ENCODE measurements around the gene METTL2B.
"Not testable (repeated sequence)": the region's sequence is repeated elsewhere in the genome, so short reads cannot be mapped to it uniquely, and the experiment has no call there.

DNA sequence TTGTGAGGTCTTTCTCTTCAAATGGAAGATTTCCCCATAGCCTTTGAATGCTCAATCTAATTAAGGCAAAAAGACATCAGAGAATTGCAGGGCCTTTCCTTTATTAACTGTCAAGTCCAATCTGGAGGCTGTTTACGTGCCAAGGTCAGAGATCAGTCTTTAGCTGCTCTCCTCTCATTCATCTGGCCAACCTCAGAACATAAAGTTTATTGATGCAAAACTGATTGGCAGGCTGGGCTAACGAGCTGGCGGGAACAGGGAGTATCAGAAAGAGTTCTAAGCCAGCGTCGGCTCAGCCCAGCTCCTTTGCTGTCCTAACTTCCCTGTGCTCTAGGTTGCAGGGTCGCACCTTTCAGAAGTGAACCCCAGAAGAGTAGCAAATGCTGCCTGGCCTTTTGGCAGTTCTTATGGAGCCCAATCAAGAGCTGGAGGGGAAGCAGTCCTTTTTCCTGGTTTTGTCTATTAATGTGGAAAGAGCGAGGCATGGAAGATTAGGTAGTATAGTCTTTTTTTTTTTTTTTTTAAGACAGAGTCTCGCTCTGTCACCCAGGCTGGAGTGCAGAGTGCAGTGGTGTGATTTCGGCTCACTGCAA, 47.5 kb downstream of the METTL2B start:
- not testable (repeated sequence) for TF ChIP-seq EZH2 (IDR thresholded peaks at IDR 0.05; ENCODE audit: insufficient read depth, poor library complexity, severe bottlenecking); EZH2phosphoT487 (IDR thresholded peaks at IDR 0.05; ENCODE audit: insufficient read depth, low read depth)
